GM06990 (cell line): ENCODE measurements around the gene TRAPPC4.
A peak's percentile ranks its signal among the peaks of the same experiment; 100 is the strongest.
"Not testable (repeated sequence)": the region's sequence is repeated elsewhere in the genome, so short reads cannot be mapped to it uniquely, and the experiment has no call there.

ENCODE experiments used
- DNase-seq: peaks from one replicate; pipeline ENCODE4 v3.0.0-alpha.2; 2011; ENCODE audit not compliant: insufficient read length; ENCODE audit errors: extremely low read depth
- H3K27me3 ChIP-seq: replicated peaks from 2 replicates; pipeline ENCODE4 v1.6.0; 2011; ENCODE audit warnings: low read length; ENCODE audit not compliant: control insufficient read depth, insufficient read depth
- H3K36me3 ChIP-seq: 2 replicates; pipeline ENCODE4 v1.5.1; 2011; ENCODE audit warnings: low read length; ENCODE audit not compliant: control insufficient read depth, insufficient read depth
- H3K4me3 ChIP-seq: replicated peaks from 2 replicates; pipeline ENCODE4 v1.5.1; 2011; ENCODE audit warnings: low read depth, mild to moderate bottlenecking, control low read depth, low read length
- TF ChIP-seq, protein P1 (sequence below): IDR thresholded peaks from 2 replicates; pipeline ENCODE4 v1.5.1; 2011; ENCODE audit warnings: low read length, control low read depth, mild to moderate bottlenecking, inconsistent platforms; ENCODE audit not compliant: insufficient read depth, poor library complexity, severe bottlenecking

TRAPPC4 gene, protein sequence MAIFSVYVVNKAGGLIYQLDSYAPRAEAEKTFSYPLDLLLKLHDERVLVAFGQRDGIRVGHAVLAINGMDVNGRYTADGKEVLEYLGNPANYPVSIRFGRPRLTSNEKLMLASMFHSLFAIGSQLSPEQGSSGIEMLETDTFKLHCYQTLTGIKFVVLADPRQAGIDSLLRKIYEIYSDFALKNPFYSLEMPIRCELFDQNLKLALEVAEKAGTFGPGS

DNA sequence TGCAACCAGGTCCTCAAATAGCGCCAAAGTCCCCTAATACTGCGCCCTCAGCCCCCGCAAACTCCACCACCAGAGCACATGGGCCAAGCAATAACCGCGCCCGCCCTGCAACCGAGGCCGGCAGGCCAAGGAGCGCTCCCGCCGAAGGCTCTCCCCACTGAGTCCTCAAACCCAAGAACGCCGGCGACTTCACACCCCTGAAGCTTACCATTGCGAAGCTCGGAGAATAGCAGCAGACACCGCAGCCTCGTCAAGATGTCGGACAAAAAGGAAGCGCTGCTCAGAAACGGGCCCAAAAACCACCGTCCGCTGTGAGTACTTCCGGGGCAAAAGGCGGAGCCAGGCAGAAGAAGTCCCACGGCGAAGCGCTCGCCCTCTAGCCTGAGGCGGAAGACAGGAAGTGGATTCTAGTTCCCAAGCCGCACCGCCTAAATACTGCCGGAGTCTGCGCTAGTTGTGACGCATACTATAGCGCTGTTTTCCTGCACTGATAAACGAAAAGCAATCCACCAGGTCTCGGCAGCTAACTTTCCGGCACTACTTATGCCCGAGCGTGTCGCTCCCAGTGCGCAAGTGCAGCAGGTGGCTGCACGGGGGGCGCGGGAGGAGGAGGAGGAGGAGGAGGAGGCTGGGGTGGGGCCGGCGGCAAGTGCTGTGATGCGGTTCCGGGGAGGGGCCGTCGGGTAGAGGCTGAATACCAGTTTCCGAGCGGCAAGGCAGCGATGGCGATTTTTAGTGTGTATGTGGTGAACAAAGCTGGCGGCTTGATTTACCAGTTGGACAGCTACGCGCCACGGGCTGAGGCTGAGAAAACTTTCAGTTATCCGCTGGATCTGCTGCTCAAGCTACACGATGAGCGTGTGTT lies at the start of gene TRAPPC4, which contains the start of gene RPS25:
TSS of gene TRAPPC4 (plus strand) at position 693 of the 865 bp plus-strand sequence. CDS start at position 723, 30 bp downstream.
TSS of gene RPS25 (minus strand) at position 270 of the 865 bp plus-strand sequence. CDS start at position 211, 59 bp downstream.
- TF ChIP-seq, protein P1, sequence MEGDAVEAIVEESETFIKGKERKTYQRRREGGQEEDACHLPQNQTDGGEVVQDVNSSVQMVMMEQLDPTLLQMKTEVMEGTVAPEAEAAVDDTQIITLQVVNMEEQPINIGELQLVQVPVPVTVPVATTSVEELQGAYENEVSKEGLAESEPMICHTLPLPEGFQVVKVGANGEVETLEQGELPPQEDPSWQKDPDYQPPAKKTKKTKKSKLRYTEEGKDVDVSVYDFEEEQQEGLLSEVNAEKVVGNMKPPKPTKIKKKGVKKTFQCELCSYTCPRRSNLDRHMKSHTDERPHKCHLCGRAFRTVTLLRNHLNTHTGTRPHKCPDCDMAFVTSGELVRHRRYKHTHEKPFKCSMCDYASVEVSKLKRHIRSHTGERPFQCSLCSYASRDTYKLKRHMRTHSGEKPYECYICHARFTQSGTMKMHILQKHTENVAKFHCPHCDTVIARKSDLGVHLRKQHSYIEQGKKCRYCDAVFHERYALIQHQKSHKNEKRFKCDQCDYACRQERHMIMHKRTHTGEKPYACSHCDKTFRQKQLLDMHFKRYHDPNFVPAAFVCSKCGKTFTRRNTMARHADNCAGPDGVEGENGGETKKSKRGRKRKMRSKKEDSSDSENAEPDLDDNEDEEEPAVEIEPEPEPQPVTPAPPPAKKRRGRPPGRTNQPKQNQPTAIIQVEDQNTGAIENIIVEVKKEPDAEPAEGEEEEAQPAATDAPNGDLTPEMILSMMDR: no peak
- H3K36me3 ChIP-seq: peaks cover 23% of the 10 kb centered on the region

DNA sequence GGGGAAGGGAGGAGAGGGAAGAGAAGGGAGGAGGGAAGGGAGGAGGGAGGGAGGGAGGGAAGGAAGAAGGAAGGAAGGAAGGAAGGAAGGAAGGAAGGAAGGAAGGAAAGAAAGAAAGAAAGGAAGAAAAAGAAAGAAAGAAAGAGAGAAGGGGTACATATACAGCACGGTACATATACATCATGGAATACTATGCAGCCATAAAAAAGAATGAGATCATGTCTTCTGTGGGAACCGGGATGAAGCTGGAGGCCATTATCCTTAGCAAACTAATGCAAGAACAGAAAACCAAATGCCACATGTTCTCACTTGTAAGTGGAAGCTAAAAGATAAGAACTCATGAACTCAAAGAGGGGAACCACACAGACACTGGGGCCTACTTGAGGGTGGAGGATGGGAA lies 49.1 kb upstream of the TRAPPC4 start:
- not testable (repeated sequence) for H3K36me3 ChIP-seq, H3K27me3 ChIP-seq, H3K4me3 ChIP-seq, DNase-seq

More for the DNA sequence above, at the start of gene TRAPPC4, which contains the start of gene RPS25:
- Histone ChIP-seq H3K27me3 (no peaks in the 10 kb centered on the region), H3K4me3 (peak within 1 kb of the TSS; percentile 86)
- DNase-seq: peak; percentile 92

DNA sequence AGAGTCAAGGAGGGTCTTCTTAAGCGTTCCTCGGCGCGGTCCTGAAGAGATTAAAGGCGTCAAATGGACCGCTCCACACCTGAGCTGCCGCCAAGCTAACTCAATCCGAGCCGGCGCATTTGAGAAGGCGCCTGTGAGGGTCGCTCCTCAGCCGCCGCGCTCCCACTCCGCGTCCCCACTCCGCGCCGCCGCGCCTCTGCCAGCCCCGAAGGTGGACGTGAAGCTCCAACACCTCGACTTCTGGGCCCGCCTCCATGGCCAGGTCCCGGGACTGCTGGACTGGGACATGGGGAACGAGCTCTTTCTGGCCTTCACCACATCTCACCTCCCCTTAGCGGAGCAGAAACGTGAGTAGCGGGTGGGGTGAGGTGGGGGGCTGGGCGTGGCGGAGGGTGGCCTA lies 46.9 kb upstream of the TRAPPC4 start, which contains the start of gene FOXR1:
TSS of gene FOXR1 (plus strand) at position 116 of the 400 bp plus-strand sequence. CDS start at position 287, 171 bp downstream.
- H3K36me3 ChIP-seq: no peaks in the 10 kb centered on the region
- TF ChIP-seq, protein P1: no peak
- no peak within 1 kb of the TSS for H3K4me3 ChIP-seq
- no peaks in the 10 kb centered on the region for H3K27me3 ChIP-seq
- DNase-seq: no peak

DNA sequence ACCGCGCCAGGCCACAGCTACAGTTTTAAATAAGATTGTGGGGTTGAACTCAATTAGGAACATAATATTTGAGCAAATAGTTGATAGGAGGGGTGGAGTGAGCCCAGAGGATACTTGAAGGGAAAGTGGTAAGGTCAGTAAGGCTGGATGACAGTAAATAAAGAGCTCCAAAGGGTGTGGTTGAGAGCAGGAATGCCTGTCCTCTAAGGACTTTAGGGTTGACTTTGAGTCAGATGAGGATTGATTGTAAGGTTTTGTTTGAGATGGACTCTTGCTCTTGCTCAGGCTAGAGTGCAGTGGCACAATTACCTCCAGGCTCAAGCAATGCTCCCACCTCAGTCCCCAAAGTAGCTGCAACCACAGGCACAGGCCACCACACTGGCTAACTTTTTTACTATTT lies 44.6 kb upstream of the TRAPPC4 start:
- TF ChIP-seq, protein P1: no peak
- no peak overlapping the region for H3K4me3 ChIP-seq
- DNase-seq: no peak
- H3K36me3 ChIP-seq: no peaks in the 10 kb centered on the region
- H3K27me3 ChIP-seq: no peaks in the 10 kb centered on the region; the same call in 1 of the 2 replicates

DNA sequence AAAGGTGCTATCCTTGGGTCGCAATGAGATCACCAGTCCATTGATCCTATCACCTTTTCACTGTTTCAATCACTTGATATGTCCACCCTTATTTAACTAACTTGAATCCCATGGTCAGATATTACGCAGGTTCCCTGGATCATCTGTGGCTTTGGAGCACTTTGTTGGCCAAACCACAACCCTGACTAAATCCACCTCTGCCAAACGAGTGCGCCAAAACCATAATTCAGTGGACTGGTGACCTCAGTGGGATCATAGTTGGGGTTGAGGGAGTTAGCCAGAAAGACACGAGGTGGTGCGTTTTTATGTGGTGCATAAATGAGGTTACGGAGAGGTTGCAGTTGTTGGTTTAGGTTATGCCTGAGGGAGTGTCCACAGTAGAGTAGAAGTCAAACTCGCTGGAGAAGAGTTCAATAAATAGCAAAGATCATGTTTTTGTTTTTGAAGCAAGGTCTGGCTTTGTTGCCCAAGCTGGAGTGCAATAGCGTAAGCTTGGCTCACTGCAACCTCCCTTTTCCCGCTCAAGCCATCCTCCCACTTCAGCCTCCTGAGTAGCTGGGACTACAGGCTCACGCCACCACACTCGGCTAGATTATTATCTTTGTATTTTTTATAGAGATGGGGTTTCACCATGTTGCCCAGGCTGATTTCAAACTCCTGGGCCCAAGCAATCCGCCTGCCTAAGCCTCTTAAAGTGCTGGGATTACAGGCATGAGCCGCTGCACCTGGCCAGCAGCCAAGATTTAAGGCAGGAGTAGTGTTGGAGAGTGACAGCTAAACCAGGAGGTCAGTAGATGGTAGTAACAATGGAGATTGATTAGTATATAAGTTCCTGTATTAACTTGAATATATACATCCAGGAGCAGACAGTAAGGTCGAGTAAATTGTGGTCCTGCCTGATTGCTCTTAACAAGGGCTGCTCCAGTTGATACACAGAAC lies 42.5 kb upstream of the TRAPPC4 start:
- TF ChIP-seq, protein P1: no peak
- H3K27me3 ChIP-seq: no peaks in the 10 kb centered on the region; the same call in none of the 2 replicates
- H3K4me3 ChIP-seq: no peak overlapping the region
- no peak for DNase-seq
- no peaks in the 10 kb centered on the region for H3K36me3 ChIP-seq
